Cerebellar nuclear complex (tissue), 1 donor: ENCODE measurements around the gene MROH7.

Source experiments
- DNase-seq, 2 experiments: peaks; one replicate each; lab custom pipeline; 2025; lab: John Stamatoyannopoulos, UW

The MROH7 gene

GRCh38 chr1:54698346-54698745, 56.8 kb downstream of the MROH7 start:
- no peak for DNase-seq

- no peak for DNase-seq
Observed at GRCh38 chr1:54699936-54700525, 58.4 kb downstream of the MROH7 start.

GRCh38 chr1:54701066-54701465, 59.5 kb downstream of the MROH7 start:
- DNase-seq: no peak

GRCh38 chr1:54701996-54702395, 60.4 kb downstream of the MROH7 start:
- no peak for DNase-seq

GRCh38 chr1:54703471-54703870, 61.9 kb downstream of the MROH7 start:
- DNase-seq: no peak

- DNase-seq: no peak
Observed at GRCh38 chr1:54705153-54705552, 63.6 kb downstream of the MROH7 start.

- DNase-seq: no peak
Observed at GRCh38 chr1:54706419-54706818, 64.8 kb downstream of the MROH7 start.

GRCh38 chr1:54708385-54708784, 66.8 kb downstream of the MROH7 start:
- DNase-seq: no peak

GRCh38 chr1:54709547-54710292, 68.1 kb downstream of the MROH7 start:
- no peak for DNase-seq

- no peak for DNase-seq
Observed at GRCh38 chr1:54710434-54710833, 68.8 kb downstream of the MROH7 start.

GRCh38 chr1:54710841-54711240, 69.3 kb downstream of the MROH7 start:
- no peak for DNase-seq

GRCh38 chr1:54711536-54711935, 70.0 kb downstream of the MROH7 start:
- no peak for DNase-seq

- DNase-seq: no peak
Observed at GRCh38 chr1:54714881-54715492, 73.4 kb downstream of the MROH7 start.

GRCh38 chr1:54715493-54716298, 74.1 kb downstream of the MROH7 start, which contains the start of gene TTC4:
Gene TTC4 (plus strand): TSS chr1:54715861. CDS start chr1:54715909, 48 bp downstream.
- DNase-seq: peak in 1 of 2 experiments; percentile 66

- no peak for DNase-seq
Observed at GRCh38 chr1:54716299-54717047, 74.9 kb downstream of the MROH7 start.

GRCh38 chr1:54721719-54722118, 80.1 kb downstream of the MROH7 start:
- DNase-seq: no peak

- no peak for DNase-seq
Observed at GRCh38 chr1:54723985-54724384, 82.4 kb downstream of the MROH7 start.

- no peak for DNase-seq
Observed at GRCh38 chr1:54724771-54725170, 83.2 kb downstream of the MROH7 start.

- no peak for DNase-seq
Observed at GRCh38 chr1:54728027-54728426, 86.4 kb downstream of the MROH7 start.

GRCh38 chr1:54736685-54737084, 95.1 kb downstream of the MROH7 start:
- no peak for DNase-seq

GRCh38 chr1:54738244-54738643, 96.7 kb downstream of the MROH7 start:
- DNase-seq: no peak

- DNase-seq: no peak
Observed at GRCh38 chr1:54741531-54741930, 99.9 kb downstream of the MROH7 start.
